NCI-H446 treated with DMSO at 0.1 percent for 48 hours (cell line): ENCODE data around the gene ATP10B.

Source experiments
- DNase-seq: peaks from one replicate; lab custom pipeline; 2025; lab: John Stamatoyannopoulos, UW

The ATP10B gene

DNA sequence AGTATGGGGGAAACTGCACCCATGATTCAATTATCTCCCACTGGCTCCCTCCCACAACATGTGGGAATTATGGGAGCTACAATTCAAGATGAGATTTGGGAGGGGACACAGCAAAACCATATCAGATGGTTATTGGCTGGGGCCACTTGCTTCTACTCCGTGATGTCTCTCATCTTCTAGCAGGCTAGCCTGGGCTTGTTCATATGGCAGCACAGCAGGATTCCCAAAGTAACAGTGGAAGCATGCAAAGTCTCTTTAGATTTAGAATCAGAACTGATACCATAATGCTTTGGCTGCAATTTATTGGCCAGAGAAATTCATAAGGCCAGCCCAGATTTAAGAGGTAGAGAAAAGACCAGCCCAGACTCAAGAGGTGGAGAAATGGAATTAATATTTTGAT lies 304.1 kb downstream of the ATP10B start:
- DNase-seq = no peak

DNA sequence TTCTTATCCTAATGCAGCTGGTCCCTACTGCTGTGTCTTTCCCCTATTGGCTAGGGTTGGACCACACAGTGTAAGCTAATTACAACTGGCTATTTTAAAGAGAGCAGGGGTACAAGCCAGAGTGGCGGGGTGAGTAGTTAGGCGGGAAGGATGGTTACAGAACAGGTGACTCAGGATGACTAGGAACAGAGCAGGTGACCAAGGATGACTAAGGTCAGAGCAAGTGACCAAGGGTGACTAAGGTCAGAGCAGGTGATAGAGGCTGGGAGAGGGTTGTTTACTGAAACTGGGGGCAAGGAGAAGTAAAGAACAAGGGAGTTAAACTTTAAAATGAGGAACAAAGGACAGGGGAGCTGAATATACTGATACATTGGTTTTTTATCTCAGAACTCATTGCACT lies 304.9 kb downstream of the ATP10B start:
- DNase-seq = no peak

DNA sequence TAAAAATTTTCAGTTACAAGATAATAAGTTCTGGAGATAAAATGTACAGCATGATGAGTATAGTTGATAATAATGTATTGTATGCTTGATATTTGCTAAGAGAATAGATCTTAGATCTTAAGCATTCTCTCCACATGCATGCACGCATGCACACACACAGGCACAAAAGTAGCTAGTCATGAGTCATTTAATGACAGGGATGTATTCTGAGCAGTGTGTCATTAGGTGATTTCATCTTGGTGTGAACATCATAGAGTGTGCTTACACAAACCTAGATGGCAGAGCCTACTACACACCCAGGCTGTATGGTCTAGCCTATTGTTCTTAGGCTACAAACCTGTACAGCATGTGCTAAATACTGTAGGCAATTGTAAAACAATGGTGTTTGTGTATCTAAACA lies 306.2 kb downstream of the ATP10B start:
- no peak for DNase-seq

DNA sequence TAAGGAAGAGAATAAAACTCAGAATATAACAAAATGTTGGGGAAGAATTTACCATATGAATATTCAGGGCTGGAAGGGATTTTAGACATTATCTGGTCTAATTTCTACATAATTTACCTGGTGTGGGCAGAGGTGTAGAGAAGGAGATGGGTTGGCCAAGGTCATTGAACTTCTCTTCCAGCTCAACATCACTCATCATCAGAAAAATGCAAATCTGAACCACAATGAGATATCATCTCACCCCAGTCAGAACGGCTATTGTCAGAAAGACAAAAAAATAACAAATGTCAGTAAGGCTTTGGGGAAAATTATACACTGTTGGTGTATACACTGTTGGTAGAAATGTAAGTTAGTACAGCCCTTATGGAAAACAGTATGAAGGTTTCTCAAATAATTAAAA lies 308.6 kb downstream of the ATP10B start:
- no peak for DNase-seq

DNA sequence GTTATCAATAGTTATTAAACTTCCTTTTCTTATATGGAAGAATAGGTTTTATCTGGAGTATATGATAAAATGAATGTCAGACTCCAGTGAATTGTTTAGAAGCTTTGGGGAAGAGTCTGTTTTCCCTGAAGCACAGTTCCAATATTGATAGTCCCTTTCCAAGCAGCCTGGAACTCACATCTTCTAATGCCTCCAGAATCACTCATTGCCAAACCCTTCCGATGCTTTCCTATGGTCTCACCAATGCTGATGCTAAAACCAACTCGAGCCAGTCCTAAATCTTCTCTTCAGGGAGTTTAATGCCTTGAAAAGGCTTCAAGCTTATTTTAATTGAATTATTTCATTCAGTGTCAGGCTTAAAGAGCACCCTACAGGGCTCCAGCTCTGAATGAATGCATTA lies 309.2 kb downstream of the ATP10B start:
- DNase-seq = no peak

DNA sequence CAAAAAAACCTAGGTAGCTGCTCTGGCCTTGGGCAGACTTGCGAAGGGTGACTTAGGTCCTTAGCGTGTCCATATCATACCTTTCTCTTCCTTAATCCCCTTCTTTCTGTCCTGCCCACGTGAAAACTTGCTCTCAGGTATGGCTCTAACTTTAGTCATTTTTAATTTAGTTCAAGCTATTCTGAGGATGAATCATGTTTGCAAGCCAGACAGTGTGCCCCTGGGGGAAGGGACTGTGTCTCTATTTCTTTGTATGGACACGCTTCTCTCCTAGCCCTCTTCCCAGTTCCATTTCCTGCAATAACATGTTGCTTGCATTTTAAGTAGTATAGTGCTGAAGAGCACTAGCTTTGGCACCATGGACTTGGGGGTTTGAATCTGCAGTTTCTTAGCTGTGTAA lies 309.7 kb downstream of the ATP10B start:
- no peak for DNase-seq

DNA sequence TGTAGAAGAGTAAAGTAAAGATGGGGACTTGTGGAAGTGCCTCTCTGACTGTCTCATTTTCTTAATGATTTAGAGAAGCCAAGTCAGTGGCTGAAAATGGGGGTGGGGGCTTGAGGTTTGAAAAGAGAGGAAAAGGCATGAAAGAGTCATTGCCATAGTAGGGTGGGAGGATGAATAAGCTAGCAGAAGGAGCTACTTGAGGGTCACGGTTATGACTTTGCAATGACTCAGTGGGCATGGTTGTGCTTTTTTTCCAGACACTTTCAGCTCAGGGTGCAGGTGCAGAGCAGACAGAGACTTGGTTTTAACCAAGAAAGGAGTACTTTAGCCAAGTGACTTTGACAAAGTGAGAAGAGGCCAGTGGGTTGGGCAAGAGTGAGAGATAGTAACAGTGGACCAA lies 312.6 kb downstream of the ATP10B start:
- DNase-seq = no peak

DNA sequence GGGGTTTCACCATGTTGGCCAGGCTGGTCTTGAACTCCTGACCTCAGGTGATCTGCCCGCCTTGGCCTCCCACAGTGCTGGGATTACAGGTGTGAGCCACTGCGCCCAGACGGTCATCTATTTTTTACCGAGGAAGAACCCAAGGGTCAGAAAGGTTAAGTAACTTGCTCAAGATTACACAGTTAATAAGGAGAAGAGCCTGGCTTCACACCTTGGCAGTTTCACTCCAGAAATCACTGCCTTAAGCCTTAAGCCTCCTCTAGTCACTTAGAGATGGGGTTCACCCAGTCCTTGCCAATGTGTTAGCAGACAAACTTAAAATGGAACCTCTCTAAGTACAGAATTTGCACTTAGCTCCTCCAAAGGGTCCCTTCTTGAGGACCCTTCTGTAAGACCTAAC lies 314.1 kb downstream of the ATP10B start:
- DNase-seq = no peak

DNA sequence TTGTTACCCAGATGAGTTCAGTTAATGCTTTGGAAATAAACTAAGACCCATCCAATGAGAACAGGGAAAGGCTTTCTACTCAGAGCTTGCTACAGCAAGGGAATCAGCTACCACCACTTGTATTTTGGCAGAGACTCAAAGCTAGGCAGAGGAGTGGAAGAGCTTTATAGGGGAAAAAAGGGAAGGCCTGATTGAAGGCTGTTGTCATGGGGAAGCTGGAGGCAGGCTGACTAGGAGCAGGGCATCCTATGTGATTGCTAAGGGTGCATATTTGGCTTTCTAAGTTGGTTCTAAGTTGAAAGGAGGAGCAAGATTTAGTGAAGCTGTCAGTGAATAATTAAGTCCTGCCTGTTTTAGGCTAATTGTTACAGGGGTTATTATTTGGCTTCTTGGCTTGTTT lies 314.9 kb downstream of the ATP10B start:
- no peak for DNase-seq

DNA sequence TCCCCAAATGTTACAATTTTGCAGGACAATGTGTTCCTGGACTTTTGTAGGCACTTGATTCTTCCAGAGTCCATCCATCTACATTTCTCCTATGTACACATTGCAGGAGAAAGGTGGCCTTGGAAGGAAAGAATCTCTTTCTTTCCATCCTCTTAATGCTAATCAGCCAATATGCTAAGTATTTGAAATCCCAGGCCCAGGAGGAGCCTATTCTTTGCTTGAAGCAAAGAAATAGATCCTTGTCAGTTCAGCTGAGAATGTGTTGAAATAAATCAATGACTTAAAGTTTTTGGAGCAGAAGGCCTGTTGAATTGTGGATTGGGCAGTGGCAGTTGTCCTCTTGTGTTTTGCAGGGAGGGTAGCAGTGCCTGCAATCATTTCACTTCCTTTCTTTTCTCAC lies 317.1 kb downstream of the ATP10B start:
- DNase-seq = no peak

DNA sequence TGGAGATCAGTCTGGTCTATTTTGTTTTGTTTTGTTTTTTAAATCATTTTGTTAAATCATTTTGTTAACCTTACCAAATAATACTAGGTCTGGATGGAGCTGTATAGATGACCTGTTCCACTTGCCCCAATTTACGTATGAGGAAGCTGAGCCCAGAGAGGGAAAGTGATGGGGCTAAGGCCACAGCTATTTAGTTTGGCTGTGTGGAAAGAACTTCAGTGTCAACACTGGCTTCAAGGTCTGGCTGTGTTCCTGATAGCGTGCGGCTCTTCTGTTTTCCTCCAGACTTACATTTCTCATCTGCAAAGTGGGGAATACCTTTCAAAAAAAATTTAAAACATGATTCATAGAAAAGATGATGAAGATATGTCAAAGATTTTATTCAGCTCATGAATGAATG lies 317.9 kb downstream of the ATP10B start:
- DNase-seq = no peak

DNA sequence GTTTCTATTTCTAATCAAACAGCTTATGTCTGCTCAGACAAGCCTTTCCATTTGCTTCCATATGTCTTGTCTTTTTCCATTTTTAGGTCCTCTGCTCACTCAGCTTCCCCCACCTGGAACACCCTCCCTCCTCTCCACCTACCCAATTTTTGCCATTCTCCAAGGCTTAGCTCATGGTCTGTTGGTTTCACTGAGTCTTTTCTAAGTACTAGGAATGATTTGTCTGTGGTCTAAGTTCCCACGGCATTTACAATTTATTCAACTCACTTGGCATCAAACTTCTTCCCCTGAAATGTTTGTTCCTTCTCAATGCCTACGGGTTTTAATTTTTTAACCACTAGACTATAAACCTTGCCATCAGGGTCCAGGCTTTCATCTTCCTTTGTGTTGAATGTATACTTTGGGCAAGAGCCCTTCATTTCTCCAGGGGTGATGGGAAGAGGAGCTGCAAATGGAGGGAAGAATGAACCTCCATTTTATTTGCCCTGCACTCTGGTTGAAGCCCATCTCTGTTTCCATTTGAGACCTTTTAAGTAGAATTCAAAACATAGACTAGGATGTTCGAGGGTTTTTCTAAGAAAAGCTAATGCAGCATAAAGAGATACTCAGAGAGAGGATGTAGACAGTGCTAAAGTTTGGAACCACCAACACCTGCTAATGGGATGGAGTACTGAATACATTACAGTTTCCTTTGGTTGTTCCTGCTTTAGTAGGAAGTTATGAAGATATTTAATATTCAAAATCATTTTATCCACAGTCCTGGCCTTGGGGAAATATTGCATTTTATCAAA lies 326.3 kb downstream of the ATP10B start:
- DNase-seq = no peak

DNA sequence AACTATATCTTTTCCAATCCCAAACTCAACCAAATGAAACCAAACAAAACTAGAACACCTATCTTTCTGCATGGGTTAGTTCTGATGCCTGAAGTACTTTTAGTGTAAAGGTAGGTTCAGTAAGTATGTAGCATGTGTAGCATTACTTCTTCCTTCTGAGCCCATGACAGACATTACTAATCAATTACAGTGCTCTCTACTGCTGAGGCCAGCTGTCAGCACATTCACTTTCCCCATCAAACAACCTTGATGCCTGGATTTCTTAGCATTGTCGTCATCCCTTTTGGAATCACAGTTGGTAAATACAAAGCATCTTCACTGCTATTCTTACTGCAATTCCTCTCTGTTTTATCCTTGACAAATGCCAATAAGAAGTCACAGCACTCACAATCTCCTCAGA lies 327.2 kb downstream of the ATP10B start:
- DNase-seq = no peak

DNA sequence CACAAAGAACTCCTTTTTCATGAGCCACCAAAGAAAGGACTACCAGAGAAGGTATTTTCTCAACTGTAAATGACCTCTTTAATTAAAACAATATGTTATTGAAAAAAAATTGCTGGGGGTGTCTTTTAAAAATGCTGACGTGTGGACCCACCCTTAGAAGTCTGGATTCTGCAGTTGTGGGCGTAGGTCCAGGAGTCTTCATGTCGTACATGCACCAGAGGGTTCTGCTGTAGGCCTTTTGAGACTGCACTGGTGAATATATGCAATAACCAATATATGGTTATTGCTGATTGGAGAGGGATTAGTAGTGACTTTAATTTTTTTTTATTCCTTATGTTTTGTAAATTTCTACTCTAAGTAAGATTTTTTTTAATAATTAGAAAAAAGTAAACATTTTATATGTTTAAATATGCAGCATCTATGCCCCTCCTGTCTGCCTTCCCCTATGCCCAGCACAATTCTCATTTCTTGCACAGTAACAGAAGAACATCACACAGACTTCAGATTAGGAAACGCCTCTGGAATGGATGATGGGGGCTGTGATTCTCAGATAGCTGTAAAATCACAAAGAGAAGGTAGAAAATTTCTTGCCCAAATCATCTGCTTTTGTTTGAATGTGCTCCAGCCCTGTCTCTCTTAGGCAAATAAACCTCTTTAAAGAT lies 328.4 kb downstream of the ATP10B start:
- DNase-seq = no peak

DNA sequence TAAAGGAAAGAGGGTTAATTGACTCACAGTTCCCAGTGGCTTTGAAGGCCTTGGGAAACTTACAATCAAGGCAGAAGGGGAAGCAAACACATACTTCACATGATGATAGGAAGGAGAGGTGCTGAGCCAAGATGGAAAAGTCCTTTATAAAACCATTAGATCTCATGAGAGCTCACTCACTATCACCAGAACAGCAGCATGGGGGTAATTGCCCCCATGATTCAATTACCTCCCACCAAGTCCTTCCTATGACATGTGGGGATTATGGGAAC lies 330.7 kb downstream of the ATP10B start:
- DNase-seq = no peak

DNA sequence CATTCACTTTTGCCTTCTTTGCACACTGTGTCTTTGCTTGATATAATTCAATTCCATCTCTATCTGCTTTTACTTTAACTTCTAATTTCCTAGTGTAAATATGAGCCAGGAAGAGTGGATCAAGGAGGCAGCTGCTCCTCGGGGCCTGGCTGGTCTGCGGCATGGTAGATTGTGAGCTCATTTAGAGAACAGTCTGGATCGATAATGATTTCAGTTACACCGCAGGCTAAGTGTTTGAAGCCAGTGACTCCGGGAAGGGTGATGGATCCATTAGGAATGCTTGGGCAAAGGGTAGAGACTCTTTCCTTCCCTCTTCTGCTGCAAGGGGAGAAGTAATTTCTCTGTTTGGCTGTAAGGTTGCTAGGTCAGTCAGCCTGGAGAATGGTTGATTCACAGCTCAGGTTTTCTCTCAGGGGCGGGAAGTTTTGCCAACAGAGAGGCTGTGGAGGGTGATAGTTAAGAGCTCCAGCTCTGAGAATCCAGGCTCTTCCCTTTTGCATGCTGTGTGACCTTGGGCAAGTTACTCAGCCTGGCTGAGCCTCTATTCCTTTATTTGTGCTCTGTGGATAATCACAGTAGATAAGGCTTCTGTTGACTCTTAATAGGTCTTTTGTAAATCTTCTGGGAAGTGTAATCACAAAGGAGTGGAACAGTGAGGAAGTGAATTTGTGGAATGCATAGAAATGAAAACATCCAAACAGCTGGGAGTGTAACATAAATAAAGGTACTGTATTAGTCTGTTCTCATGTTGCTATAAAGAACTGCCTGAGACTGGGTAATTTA lies 331.2 kb downstream of the ATP10B start:
- no peak for DNase-seq

DNA sequence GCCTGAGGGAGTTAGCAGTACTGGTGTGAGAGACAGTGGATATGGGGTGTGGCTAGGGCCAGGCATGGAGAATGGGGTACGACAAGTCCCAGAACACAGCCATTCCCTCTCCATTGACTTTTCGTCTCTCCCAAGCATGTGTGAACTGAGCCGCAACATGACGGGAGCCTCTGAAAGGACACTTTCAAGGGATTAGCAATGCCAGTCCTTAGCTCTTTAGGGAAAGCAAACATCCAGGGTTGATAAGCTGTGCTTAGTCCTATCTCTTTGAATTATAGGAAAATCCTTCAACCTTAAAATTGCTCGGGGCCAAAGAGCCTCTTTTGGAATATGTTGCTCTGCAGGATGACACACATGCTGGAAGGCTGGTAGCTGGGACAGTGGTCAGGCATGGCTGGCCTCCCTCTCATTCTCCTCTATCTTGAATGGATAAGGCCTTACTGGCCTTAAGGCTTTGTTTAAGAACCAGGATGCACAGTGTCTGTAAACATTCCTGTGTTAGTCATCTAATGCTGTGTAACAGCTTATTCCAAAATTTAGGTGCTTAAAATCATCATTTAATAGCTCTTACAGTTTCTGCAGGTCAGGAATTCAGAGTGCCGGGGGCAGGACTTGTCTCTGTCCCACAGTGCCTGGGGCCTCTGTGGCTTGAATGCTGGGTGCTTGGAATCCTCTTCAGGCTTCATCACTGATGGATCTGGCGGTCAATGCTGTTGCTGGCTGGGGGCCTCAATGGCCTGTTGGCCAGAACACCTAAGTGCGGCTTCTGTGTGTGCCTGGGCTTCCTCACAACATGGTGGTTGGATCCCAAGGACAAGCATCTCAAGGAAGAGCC lies 335.1 kb downstream of the ATP10B start:
- DNase-seq = no peak

DNA sequence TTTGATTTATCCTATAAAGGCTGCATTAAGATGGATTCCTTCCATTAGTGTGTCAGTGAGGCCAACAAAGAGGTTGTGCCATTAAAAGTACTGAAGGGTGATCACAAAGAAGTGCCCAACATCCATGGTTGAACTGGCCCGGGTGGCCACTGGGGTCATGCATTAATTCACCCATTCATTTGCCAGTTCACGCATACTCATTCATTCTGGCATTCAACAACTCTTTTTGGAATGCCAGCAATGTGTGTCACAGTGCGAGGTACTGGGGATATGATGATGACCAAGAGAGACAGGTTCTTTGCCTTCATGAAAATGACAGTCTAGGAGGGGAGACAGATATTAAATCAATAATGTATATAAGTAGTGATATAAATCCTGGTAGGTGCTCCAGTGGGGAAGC lies 337.1 kb downstream of the ATP10B start:
- DNase-seq = no peak

DNA sequence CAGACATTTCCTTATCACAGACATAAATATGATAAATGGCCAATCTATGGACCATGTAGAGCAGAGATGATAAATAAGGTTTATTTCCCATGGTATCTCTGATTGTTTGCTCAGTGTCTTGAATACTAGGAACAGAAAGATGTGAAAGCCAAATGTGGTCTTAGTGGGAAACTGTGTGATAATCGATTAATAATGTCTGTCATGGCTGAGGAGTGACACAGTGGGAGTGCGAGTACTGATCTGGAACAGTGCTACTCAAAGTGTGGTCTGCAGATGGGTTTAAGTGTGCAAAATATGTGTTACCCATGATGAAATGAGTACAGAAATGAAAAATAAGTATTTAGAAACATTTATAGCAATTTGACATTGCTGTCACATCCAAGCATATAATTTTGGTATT lies 337.8 kb downstream of the ATP10B start:
- no peak for DNase-seq

DNA sequence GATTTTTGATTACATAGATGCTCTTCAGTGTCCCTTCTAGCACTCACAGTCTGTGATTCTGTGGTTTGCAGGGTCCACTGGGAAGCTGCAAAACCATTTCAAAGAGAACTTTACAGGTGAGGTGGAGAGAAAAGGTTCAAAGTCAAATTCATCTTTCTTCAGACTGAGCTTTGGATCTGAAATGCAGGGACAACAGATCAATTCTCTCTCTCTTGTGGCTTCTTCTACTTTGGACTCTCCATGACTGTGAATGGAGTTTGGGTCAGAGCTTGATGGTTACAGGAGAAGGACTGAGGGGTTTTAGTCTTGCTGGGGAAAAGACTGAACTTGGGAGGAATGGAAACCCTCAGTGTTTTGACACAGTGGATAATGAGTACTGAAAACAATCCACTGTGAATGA lies 338.5 kb downstream of the ATP10B start:
- no peak for DNase-seq
